ENCODE measurements around the gene DIDO1. TPM values are rescaled to one million over a fixed set of nuclear protein-coding genes. Genes with fewer than 3 reads are reported as not detected.

The DIDO1 gene
- total RNA-seq, 1 donor from 2014 or later: 58.7 TPM

DNA sequence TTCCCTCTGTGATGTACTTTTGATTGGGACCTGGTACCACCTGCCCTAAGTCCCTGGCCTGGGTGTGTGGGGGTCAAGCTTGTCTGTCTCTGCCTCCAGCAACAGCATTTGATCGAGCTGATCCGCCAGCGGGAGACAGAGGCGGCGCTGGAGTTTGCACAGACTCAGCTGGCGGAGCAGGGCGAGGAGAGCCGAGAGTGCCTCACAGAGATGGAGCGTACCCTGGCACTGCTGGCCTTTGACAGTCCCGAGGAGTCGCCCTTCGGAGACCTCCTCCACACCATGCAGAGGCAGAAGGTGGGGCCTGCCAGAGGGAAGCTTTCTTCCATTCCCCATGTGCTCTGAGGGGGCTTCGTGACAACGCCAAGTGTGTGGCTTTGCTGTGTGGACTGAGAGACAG lies 17.1 kb upstream of the DIDO1 start:
- no peak for TF ChIP-seq POLR2A (IDR thresholded peaks at IDR 0.05)
- TF ChIP-seq POLR2AphosphoS5 (IDR thresholded peaks at IDR 0.05; ENCODE audit: insufficient read depth in 1 of 2, low read depth in 1 of 2): no peak
- TF ChIP-seq, protein P1, sequence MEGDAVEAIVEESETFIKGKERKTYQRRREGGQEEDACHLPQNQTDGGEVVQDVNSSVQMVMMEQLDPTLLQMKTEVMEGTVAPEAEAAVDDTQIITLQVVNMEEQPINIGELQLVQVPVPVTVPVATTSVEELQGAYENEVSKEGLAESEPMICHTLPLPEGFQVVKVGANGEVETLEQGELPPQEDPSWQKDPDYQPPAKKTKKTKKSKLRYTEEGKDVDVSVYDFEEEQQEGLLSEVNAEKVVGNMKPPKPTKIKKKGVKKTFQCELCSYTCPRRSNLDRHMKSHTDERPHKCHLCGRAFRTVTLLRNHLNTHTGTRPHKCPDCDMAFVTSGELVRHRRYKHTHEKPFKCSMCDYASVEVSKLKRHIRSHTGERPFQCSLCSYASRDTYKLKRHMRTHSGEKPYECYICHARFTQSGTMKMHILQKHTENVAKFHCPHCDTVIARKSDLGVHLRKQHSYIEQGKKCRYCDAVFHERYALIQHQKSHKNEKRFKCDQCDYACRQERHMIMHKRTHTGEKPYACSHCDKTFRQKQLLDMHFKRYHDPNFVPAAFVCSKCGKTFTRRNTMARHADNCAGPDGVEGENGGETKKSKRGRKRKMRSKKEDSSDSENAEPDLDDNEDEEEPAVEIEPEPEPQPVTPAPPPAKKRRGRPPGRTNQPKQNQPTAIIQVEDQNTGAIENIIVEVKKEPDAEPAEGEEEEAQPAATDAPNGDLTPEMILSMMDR (IDR thresholded peaks at IDR 0.05): no peak
- H3K27me3 ChIP-seq: no peaks in the 10 kb centered on the region
- peaks cover 5 to 63% of the 10 kb centered on the region in 2 donors for H3K36me3 ChIP-seq
- no peaks in the 10 kb centered on the region for H3K9me3 ChIP-seq
- H3K27ac ChIP-seq: no peak overlapping the region
- H3K4me3 ChIP-seq: no peak overlapping the region
- intact Hi-C loops (cut with DNase I): no loop called here
- no peak for DNase-seq (ENCODE audit: extremely low spot score in 2 of 2)
- peaks cover 44% of the 10 kb centered on the region for H3K4me1 ChIP-seq

DNA sequence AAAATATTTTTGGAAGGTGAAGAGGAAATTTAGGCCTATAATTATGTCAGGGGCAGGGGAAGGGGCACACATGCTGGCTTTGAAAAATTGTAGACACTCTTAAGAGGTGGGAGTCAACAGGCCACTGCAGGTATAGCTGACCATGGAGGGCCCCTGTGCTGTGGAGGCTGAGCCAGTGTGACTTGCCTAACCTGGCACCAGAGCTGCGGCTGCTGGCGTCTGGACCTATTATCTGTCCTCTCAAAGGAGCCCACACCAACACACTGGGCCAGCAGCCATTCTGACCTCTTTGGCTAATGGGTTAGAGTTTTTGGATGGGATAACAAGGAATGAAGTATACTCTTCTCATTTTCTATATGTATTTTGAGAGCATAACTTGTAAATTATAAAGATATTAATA lies 16.2 kb upstream of the DIDO1 start:
- H3K27me3 ChIP-seq: no peaks in the 10 kb centered on the region
- intact Hi-C loops (cut with DNase I): no loop called here
- no peaks in the 10 kb centered on the region for H3K9me3 ChIP-seq
- no peak for TF ChIP-seq POLR2AphosphoS5 (IDR thresholded peaks at IDR 0.05; ENCODE audit: insufficient read depth in 1 of 2, low read depth in 1 of 2)
- TF ChIP-seq, protein P1 (IDR thresholded peaks at IDR 0.05): no peak
- no peak for TF ChIP-seq POLR2A (IDR thresholded peaks at IDR 0.05)
- H3K4me3 ChIP-seq: no peak overlapping the region
- DNase-seq (ENCODE audit: extremely low spot score in 2 of 2): no peak
- peaks cover 5 to 53% of the 10 kb centered on the region in 2 donors for H3K36me3 ChIP-seq
- peaks cover 44% of the 10 kb centered on the region for H3K4me1 ChIP-seq
- H3K27ac ChIP-seq: no peak overlapping the region

DNA sequence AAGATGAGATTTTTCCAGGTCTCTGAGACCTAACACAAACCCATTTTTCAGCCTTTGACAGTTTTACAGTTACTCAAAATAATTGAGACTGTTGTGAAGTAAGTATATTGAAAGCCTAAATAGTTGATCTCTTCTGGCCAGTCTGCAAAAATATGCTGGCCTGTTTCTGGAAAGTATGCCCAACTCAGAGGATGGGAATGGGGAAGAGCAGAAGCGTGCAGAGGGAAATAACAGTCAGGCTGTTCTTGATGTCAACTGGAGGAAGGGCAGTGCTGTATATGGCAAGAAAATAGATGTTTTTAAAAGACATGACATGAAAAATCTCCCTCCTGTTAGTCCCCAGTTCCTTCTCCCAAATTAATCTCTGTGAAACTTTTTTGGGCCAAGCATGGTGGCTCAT lies 15.5 kb upstream of the DIDO1 start:
- Histone ChIP-seq H3K4me1 (peaks cover 48% of the 10 kb centered on the region), H3K27ac (no peak overlapping the region), H3K27me3 (no peaks in the 10 kb centered on the region), H3K36me3 (peaks cover 5 to 48% of the 10 kb centered on the region in 2 donors), H3K4me3 (no peak overlapping the region), H3K9me3 (no peaks in the 10 kb centered on the region)
- DNase-seq (ENCODE audit: extremely low spot score in 2 of 2): no peak
- TF ChIP-seq POLR2AphosphoS5 (IDR thresholded peaks at IDR 0.05; ENCODE audit: insufficient read depth in 1 of 2, low read depth in 1 of 2): no peak
- TF ChIP-seq POLR2A (IDR thresholded peaks at IDR 0.05): no peak
- TF ChIP-seq, protein P1 (IDR thresholded peaks at IDR 0.05): no peak
- intact Hi-C loops (cut with DNase I): no loop called here

DNA sequence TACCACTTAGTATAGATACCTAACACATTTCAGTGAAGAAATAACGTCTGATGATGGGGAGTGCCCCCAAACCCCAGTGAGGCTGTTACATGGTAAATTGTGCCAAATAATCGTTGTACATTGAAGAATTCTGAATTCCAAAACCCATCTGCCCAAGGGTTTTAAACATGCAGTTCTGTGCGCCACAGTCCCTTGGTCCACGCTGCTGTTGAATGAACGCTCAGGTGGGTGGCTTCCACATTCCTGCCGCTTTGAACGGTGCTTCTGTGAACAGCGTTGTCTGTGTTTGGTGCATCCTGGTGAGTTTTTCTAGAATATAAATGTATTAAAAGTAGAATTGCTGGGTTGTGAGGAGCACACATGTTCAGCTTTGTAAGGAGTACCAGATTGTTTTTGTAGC lies 14.6 kb upstream of the DIDO1 start:
- peaks cover 57% of the 10 kb centered on the region for H3K4me1 ChIP-seq
- H3K27ac ChIP-seq: no peak overlapping the region
- intact Hi-C loops (cut with DNase I): no loop called here

More for the DNA sequence above, 14.6 kb upstream of the DIDO1 start:
- TF ChIP-seq, protein P1 (IDR thresholded peaks at IDR 0.05): no peak
- no peak for TF ChIP-seq POLR2A (IDR thresholded peaks at IDR 0.05)
- TF ChIP-seq POLR2AphosphoS5 (IDR thresholded peaks at IDR 0.05; ENCODE audit: insufficient read depth in 1 of 2, low read depth in 1 of 2): no peak
- Histone ChIP-seq H3K36me3 (peaks cover 5 to 38% of the 10 kb centered on the region in 2 donors), H3K9me3 (no peaks in the 10 kb centered on the region), H3K4me3 (no peak overlapping the region), H3K27me3 (no peaks in the 10 kb centered on the region)
- no peak for DNase-seq (ENCODE audit: extremely low spot score in 2 of 2)

Measured in vagina (tissue), 2 donors.